Measurements from ENCODE around the gene ITGA2B.
A peak's percentile ranks its signal among the peaks of the same experiment; 100 is the strongest.

Gene ITGA2B

GRCh38 chr17:44389281-44389680 is at the start of gene ITGA2B:
Gene ITGA2B, minus strand, starts transcription at chr17:44389649. Its CDS starts 176 bp downstream, at chr17:44389473.
- Histone ChIP-seq H3K9ac (ENCODE audit: low read length in 2 of 2) (no peak within 1 kb of the TSS), H3K9me3 (ENCODE audit: control insufficient read depth in 2 of 2, low read length in 2 of 2) (no peaks in the 10 kb centered on the region), H3K4me1 (ENCODE audit: control insufficient read depth, insufficient read depth, low read length) (peaks cover 15% of the 10 kb centered on the region), H3K27me3 (ENCODE audit: control insufficient read depth in 1 of 2, insufficient read depth in 2 of 2, low read length in 2 of 2) (peaks cover 3 to 7% of the 10 kb centered on the region in 2 donors), H3K27ac (ENCODE audit: low read length) (no peak within 1 kb of the TSS), H3K36me3 (ENCODE audit: control insufficient read depth in 2 of 2, insufficient read depth in 2 of 2, low read length in 2 of 2) (no peaks in the 10 kb centered on the region), H3K4me3 (ENCODE audit: low read length in 2 of 2) (no peak within 1 kb of the TSS)

GRCh38 chr17:44439168-44439567 is 49.7 kb upstream of the ITGA2B start:
- H3K36me3 ChIP-seq (ENCODE audit: control insufficient read depth in 2 of 2, insufficient read depth in 2 of 2, low read length in 2 of 2): peaks cover 5% of the 10 kb centered on the region in 2 donors
- no peaks in the 10 kb centered on the region for H3K4me1 ChIP-seq (ENCODE audit: control insufficient read depth, insufficient read depth, low read length)
- no peak overlapping the region for H3K4me3 ChIP-seq (ENCODE audit: low read length in 2 of 2)
- H3K27ac ChIP-seq (ENCODE audit: low read length): no peak overlapping the region
- no peaks in the 10 kb centered on the region for H3K9me3 ChIP-seq (ENCODE audit: control insufficient read depth in 2 of 2, low read length in 2 of 2)
- no peak overlapping the region for H3K9ac ChIP-seq (ENCODE audit: low read length in 2 of 2)
- H3K27me3 ChIP-seq (ENCODE audit: control insufficient read depth in 1 of 2, insufficient read depth in 2 of 2, low read length in 2 of 2): no peaks in the 10 kb centered on the region

- Histone ChIP-seq H3K27ac (ENCODE audit: low read length) (no peak overlapping the region), H3K9me3 (ENCODE audit: control insufficient read depth in 2 of 2, low read length in 2 of 2) (no peaks in the 10 kb centered on the region), H3K27me3 (ENCODE audit: control insufficient read depth in 1 of 2, insufficient read depth in 2 of 2, low read length in 2 of 2) (no peaks in the 10 kb centered on the region), H3K4me3 (ENCODE audit: low read length in 2 of 2) (no peak overlapping the region), H3K9ac (ENCODE audit: low read length in 2 of 2) (no peak overlapping the region), H3K4me1 (ENCODE audit: control insufficient read depth, insufficient read depth, low read length) (no peaks in the 10 kb centered on the region), H3K36me3 (ENCODE audit: control insufficient read depth in 2 of 2, insufficient read depth in 2 of 2, low read length in 2 of 2) (peaks cover 5% of the 10 kb centered on the region in 2 donors)
Observed at GRCh38 chr17:44438636-44439035, 49.2 kb upstream of the ITGA2B start.

- Histone ChIP-seq H3K27ac (ENCODE audit: low read length) (no peak overlapping the region), H3K9me3 (ENCODE audit: control insufficient read depth in 2 of 2, low read length in 2 of 2) (no peaks in the 10 kb centered on the region), H3K27me3 (ENCODE audit: control insufficient read depth in 1 of 2, insufficient read depth in 2 of 2, low read length in 2 of 2) (no peaks in the 10 kb centered on the region), H3K36me3 (ENCODE audit: control insufficient read depth in 2 of 2, insufficient read depth in 2 of 2, low read length in 2 of 2) (peaks cover 5% of the 10 kb centered on the region in 2 donors), H3K4me1 (ENCODE audit: control insufficient read depth, insufficient read depth, low read length) (no peaks in the 10 kb centered on the region), H3K9ac (ENCODE audit: low read length in 2 of 2) (no peak overlapping the region), H3K4me3 (ENCODE audit: low read length in 2 of 2) (no peak overlapping the region)
Observed at GRCh38 chr17:44436336-44436735, 46.9 kb upstream of the ITGA2B start.

GRCh38 chr17:44432254-44433157 is 43.1 kb upstream of the ITGA2B start:
- peaks cover 5 to 6% of the 10 kb centered on the region in 2 donors for H3K36me3 ChIP-seq (ENCODE audit: control insufficient read depth in 2 of 2, insufficient read depth in 2 of 2, low read length in 2 of 2)
- peak overlapping the region; percentile 3 for H3K27ac ChIP-seq (ENCODE audit: low read length)
- H3K9ac ChIP-seq (ENCODE audit: low read length in 2 of 2): no peak overlapping the region
- no peak overlapping the region for H3K4me3 ChIP-seq (ENCODE audit: low read length in 2 of 2)
- H3K9me3 ChIP-seq (ENCODE audit: control insufficient read depth in 2 of 2, low read length in 2 of 2): no peaks in the 10 kb centered on the region
- no peaks in the 10 kb centered on the region for H3K27me3 ChIP-seq (ENCODE audit: control insufficient read depth in 1 of 2, insufficient read depth in 2 of 2, low read length in 2 of 2)
- no peaks in the 10 kb centered on the region for H3K4me1 ChIP-seq (ENCODE audit: control insufficient read depth, insufficient read depth, low read length)

- no peaks in the 10 kb centered on the region for H3K27me3 ChIP-seq (ENCODE audit: control insufficient read depth in 1 of 2, insufficient read depth in 2 of 2, low read length in 2 of 2)
- H3K4me1 ChIP-seq (ENCODE audit: control insufficient read depth, insufficient read depth, low read length): no peaks in the 10 kb centered on the region
- H3K9ac ChIP-seq (ENCODE audit: low read length in 2 of 2): no peak overlapping the region
- H3K4me3 ChIP-seq (ENCODE audit: low read length in 2 of 2): no peak overlapping the region
- H3K36me3 ChIP-seq (ENCODE audit: control insufficient read depth in 2 of 2, insufficient read depth in 2 of 2, low read length in 2 of 2): peaks cover 7 to 10% of the 10 kb centered on the region in 2 donors
- H3K27ac ChIP-seq (ENCODE audit: low read length): no peak overlapping the region
- H3K9me3 ChIP-seq (ENCODE audit: control insufficient read depth in 2 of 2, low read length in 2 of 2): no peaks in the 10 kb centered on the region
Observed at GRCh38 chr17:44424828-44425461, 35.5 kb upstream of the ITGA2B start.

- Histone ChIP-seq H3K9ac (ENCODE audit: low read length in 2 of 2) (no peak overlapping the region), H3K27me3 (ENCODE audit: control insufficient read depth in 1 of 2, insufficient read depth in 2 of 2, low read length in 2 of 2) (no peaks in the 10 kb centered on the region), H3K36me3 (ENCODE audit: control insufficient read depth in 2 of 2, insufficient read depth in 2 of 2, low read length in 2 of 2) (peaks cover 2 to 4% of the 10 kb centered on the region in 2 donors), H3K4me1 (ENCODE audit: control insufficient read depth, insufficient read depth, low read length) (no peaks in the 10 kb centered on the region), H3K4me3 (ENCODE audit: low read length in 2 of 2) (no peak overlapping the region), H3K9me3 (ENCODE audit: control insufficient read depth in 2 of 2, low read length in 2 of 2) (no peaks in the 10 kb centered on the region), H3K27ac (ENCODE audit: low read length) (peak overlapping the region; percentile 12)
Observed at GRCh38 chr17:44417553-44417952, 28.1 kb upstream of the ITGA2B start.

GRCh38 chr17:44416558-44417289 is 27.3 kb upstream of the ITGA2B start:
- Histone ChIP-seq H3K9me3 (ENCODE audit: control insufficient read depth in 2 of 2, low read length in 2 of 2) (no peaks in the 10 kb centered on the region), H3K4me1 (ENCODE audit: control insufficient read depth, insufficient read depth, low read length) (no peaks in the 10 kb centered on the region), H3K4me3 (ENCODE audit: low read length in 2 of 2) (no peak overlapping the region), H3K9ac (ENCODE audit: low read length in 2 of 2) (no peak overlapping the region), H3K36me3 (ENCODE audit: control insufficient read depth in 2 of 2, insufficient read depth in 2 of 2, low read length in 2 of 2) (peaks cover 2 to 4% of the 10 kb centered on the region in 2 donors), H3K27me3 (ENCODE audit: control insufficient read depth in 1 of 2, insufficient read depth in 2 of 2, low read length in 2 of 2) (no peaks in the 10 kb centered on the region), H3K27ac (ENCODE audit: low read length) (peak overlapping the region; percentile 12)

GRCh38 chr17:44414394-44415155 is 25.1 kb upstream of the ITGA2B start:
- H3K4me3 ChIP-seq (ENCODE audit: low read length in 2 of 2): no peak overlapping the region
- no peak overlapping the region for H3K9ac ChIP-seq (ENCODE audit: low read length in 2 of 2)
- no peaks in the 10 kb centered on the region for H3K9me3 ChIP-seq (ENCODE audit: control insufficient read depth in 2 of 2, low read length in 2 of 2)
- H3K36me3 ChIP-seq (ENCODE audit: control insufficient read depth in 2 of 2, insufficient read depth in 2 of 2, low read length in 2 of 2): peaks cover 2 to 4% of the 10 kb centered on the region in 2 donors
- no peak overlapping the region for H3K27ac ChIP-seq (ENCODE audit: low read length)
- H3K4me1 ChIP-seq (ENCODE audit: control insufficient read depth, insufficient read depth, low read length): no peaks in the 10 kb centered on the region
- H3K27me3 ChIP-seq (ENCODE audit: control insufficient read depth in 1 of 2, insufficient read depth in 2 of 2, low read length in 2 of 2): no peaks in the 10 kb centered on the region

All from stomach smooth muscle (tissue), 2 donors.